ENCODE data around the gene C16orf74.

C16orf74 gene

GRCh38 chr16:85716680-85717038 is 34.2 kb downstream of the C16orf74 start:
- no peak for DNase-seq

- no peak for DNase-seq
Observed at GRCh38 chr16:85716022-85716679, 34.7 kb downstream of the C16orf74 start.

GRCh38 chr16:85715169-85716021 is 35.5 kb downstream of the C16orf74 start:
- no peak for DNase-seq

GRCh38 chr16:85712801-85713200 is 38.1 kb downstream of the C16orf74 start:
- DNase-seq, result no peak

GRCh38 chr16:85711982-85712587 is 38.8 kb downstream of the C16orf74 start:
- no peak for DNase-seq

GRCh38 chr16:85710732-85711131 is 40.2 kb downstream of the C16orf74 start:
- DNase-seq, result no peak

- DNase-seq, result no peak
Observed at GRCh38 chr16:85709766-85710585, 40.9 kb downstream of the C16orf74 start.

GRCh38 chr16:85708338-85708737 is 42.6 kb downstream of the C16orf74 start:
- DNase-seq, result no peak

- DNase-seq, result no peak
Observed at GRCh38 chr16:85707528-85708095, 43.3 kb downstream of the C16orf74 start.

GRCh38 chr16:85706449-85707034 is 44.4 kb downstream of the C16orf74 start:
- DNase-seq, result no peak

GRCh38 chr16:85704900-85705846 is 45.7 kb downstream of the C16orf74 start:
- no peak for DNase-seq

- DNase-seq, result no peak
Observed at GRCh38 chr16:85704011-85704410, 46.9 kb downstream of the C16orf74 start.

- DNase-seq, result no peak
Observed at GRCh38 chr16:85699628-85700027, 51.3 kb downstream of the C16orf74 start.

- DNase-seq, result no peak
Observed at GRCh38 chr16:85698935-85699558, 51.8 kb downstream of the C16orf74 start.

- no peak for DNase-seq
Observed at GRCh38 chr16:85698459-85698891, 52.4 kb downstream of the C16orf74 start.

- no peak for DNase-seq
Observed at GRCh38 chr16:85697431-85697830, 53.5 kb downstream of the C16orf74 start.

GRCh38 chr16:85696781-85697180 is 54.1 kb downstream of the C16orf74 start:
- no peak for DNase-seq

GRCh38 chr16:85695196-85696128 is 55.4 kb downstream of the C16orf74 start:
- DNase-seq, result no peak

- DNase-seq, result no peak
Observed at GRCh38 chr16:85690469-85691064, 60.3 kb downstream of the C16orf74 start.
